ENCODE data around the gene POU2F1.

The POU2F1 gene

DNA sequence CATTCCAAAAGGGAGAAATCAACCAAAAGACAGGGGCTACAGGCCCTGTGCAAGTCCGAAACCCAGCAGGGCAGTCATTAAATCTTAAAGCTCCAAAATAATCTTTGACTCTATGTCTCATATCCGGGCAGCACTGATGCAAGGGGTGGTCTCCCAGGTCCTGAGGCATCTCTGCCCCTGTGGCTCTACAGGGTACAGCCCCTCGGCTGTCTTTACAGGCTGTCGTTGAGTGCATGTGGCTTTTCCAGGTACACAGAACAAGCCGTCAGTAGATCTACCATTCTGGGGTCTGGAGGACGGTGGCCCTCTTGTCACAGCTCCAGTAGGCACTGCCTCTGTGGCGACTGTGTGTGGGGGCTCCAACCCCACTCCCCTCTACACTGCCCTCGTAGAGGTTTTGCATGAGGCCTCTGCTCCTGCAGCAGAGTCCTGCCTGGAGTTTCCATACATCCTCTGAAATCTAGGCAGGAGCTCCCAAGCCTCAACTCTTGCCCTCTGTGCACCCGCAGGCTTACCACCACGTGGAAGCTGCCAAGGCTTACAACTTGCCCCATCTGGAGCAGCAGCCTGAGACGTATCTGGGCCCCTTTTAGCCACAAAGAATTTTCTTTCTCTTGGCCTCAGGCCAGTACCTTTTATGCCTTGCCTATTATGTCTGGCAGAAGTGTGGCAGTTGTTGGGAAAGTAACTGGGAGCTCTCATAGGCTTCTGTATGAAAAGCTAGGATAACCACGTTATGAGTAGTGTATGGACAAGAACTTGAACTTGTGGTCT, 52.5 kb downstream of the POU2F1 start:
- DNase-seq, result peak; percentile 87

DNA sequence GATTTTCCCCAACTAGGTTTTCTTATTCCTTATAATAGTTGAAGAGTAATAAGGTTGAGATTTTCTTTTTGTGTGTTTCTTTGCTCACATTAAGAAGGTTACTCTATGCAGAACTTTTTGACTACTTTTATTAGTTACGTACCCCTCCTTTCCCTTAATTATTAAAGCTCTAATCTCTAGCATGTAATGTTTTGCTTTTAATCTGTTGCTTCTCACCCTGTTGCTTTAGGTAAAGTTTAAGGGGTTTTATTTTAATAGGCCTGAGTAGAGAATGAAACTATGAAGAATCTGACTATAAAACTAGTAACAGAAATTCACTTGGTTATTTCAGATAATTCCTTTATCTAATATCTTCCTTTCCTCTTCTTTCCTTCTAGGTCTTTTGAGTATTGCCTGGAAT, 53.4 kb downstream of the POU2F1 start:
- no peak for DNase-seq

DNA sequence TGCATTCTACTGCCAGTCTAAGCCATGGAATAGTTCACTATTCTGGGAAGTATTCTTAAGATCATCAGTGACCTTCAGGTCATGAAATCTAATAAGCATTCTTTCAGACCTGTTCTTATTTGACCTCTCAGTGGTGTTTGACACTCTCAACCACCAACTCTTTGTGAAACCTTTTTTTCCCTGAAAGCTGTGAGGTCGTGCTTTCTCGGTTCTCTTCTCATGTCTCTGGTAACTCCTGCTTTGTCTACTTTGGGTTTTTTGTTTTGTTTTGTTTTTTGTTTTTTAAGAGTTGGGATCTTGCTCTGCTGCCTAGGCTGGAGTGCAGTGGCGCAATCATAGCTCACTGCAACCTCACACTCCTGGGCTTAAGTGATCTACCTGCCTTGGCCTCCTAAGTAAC, 56.3 kb downstream of the POU2F1 start:
- DNase-seq, result no peak

DNA sequence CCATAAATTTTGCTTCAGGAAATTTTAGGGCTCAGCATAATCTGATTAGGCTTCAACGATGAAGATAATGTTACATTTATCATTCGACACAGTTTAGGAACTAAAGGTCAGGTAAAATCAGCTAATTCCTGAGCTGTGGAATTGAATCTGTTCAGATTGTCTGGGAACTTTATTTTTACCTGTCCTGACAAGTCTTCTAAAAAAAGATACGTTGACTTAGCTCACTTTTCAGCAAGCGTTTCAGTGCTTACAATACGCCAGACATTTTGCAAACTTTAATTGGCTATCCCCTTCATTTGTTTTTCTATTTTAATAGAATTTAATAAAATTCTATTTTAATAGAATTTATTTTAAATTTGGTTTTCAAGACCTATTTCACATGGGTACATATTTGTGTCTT, 57.8 kb downstream of the POU2F1 start:
- no peak for DNase-seq

DNA sequence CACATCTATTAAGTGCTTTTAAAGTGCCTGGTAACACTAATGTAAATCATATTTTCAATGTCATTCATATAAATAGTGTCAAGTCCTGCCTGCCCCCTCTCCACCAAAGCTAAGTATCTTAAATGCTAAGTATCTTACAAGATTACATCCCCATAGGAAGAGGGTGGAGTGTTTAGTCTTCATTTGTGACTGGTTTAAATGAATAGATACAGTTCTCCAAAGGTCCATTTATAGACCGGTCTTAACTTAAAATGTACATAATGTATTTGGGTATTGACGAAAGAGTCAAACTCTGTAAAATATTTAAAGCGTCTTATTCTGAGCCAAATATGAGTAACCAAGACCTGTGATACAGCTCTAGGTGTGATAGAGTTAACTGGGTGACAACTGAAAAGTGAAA, 60.2 kb downstream of the POU2F1 start:
- DNase-seq, result no peak

DNA sequence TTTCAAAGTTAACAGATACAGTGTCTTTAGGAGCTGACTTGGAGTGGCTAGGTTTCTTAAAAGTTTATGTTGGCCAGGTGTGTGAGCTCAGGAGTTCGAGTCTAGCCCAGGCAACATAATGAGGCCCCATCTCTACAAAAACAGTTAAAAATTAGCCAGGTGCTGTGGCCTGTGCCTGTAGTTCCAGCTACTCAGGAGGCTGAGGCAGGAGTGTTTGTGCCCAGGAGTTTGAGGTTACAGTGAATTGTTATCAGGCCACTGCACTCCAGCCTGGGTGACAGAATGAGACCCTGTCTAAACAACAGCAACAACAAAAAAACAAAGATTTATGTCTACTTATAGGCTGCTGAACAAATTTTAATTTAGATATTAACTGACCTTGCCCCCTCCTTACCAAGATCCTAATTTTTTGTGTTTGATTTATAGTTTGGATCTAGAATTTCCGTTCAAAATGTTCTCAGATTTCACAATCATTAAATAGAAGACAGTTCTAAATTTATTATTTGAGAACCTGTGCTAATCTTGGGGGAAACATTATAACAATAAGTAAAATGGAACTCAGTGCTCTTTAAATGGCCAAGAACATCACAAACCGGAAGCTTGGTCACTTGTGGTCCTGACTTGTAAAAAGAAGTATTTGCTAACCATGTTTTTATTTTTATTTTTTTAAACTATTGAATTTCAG, 67.8 kb downstream of the POU2F1 start:
- no peak for DNase-seq

DNA sequence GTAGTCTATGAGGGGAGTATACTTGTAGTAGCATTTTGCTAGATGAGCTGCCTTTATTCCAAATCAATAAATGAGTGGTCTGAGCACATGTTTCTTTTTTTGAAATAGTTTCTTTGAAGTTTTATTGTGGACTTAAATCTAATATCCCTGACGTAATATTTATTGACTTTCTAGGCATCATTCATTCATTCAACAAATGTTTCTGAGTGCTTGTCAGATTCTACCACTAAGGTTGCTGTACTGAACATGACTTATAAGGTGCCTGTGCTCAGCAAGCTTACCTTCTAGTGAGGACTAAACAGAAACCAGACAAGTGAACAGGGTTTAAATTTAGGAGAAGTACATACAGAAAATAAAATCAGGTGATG, 68.4 kb downstream of the POU2F1 start:
- no peak for DNase-seq

DNA sequence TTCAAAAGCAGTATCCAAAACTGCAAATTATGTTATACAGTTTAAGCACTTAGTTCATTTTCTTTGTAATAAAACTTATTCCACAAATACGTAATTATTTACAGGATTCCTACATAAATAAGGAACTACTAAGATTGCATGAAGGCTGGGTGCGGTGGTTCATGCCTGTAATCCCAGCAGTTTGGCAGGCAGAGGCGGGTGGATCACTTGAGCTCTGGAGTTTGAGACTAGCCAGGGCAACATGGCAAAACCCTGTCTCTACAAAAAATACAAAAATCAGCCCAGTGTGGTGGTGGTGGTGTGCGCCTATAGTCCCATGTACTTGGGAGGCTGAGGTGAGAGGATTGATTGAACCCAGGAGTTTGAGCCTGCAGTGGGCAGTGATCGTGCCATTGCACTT, 69.3 kb downstream of the POU2F1 start:
- DNase-seq, result no peak

DNA sequence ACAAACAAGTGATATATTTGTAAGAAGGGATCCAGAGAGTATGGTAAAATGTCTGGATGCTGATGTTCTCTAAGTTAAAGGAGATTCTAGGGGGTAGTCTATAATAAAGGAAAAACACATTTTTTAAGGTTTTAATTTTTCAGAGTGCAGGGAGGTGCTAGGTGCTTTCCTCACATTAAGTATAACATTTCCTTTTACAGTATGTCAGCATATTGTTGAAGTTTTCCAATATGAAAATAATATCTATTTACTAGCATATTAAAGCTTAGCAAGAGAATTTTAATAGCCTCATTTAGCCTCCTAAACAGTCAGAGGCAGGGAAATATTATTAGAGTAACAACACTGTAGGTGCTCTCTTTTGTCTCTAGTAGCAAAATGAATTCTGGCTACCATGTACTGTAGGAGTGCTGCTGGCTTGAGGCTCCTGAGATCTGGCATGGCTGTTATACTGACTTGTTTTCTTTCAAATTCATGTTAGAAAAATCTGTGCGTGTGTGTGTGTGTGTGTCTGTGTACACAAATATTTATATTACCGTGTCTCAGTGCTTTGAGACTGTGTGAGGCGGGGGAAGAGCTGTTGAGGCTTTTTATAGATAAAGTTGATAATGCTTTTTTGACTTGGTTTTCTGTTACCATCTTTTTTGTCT, 71.0 kb downstream of the POU2F1 start:
- DNase-seq, result no peak

DNA sequence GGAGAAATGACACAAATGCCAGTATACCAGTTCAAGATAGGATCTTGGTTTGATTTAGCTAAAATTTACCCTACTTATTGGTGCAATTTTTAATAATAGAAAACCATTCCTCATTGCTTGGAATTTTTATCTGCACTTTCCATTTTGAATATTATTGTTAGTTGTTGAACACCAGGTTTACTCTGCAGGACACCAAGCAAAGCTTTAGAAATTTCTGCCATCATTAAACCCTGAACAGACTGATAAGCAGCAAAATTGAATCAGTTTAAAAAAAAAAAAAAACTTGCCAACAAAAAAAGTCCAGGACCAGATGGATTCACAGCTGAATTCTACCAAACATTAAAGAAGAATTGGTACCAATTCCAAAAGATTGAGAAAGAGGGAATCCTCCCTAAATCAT, 71.5 kb downstream of the POU2F1 start:
- DNase-seq, result no peak

DNA sequence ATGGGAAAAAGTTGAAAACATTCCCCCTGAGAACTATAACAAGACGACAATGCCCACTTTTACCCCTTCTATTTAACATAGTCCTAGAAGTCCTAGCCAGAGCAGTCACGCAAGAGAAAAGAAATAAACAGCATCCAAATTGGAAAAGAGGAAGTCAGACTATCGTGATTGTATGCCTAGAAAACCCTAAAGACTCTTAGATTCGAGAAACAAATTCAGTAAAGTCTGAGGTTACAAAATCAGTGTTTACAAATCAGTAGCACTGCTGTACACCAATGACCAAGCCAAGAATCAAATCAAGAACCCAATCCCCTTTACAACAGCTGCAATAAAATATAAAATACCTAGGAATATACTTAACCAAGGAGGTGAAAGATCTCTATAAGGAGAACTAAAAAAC, 72.4 kb downstream of the POU2F1 start:
- DNase-seq, result no peak

DNA sequence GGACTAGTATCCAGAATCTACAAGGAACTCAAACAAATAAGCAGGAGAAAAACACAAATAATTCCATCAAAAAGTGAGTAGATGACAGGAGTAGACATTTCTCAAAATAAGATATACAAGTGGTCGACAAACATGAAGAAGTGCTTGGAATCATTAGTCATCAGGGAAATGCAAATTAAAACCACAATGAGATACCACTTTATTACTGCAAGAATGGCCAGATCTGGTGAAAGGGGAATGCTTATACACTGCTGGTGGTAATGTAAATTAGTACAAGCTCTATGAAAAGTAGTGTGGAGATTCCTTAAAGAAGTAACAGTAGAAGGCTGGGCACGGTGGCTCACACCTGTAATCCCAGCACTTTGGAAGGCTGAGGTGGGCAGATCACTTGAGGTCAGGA, 73.8 kb downstream of the POU2F1 start:
- DNase-seq, result no peak

DNA sequence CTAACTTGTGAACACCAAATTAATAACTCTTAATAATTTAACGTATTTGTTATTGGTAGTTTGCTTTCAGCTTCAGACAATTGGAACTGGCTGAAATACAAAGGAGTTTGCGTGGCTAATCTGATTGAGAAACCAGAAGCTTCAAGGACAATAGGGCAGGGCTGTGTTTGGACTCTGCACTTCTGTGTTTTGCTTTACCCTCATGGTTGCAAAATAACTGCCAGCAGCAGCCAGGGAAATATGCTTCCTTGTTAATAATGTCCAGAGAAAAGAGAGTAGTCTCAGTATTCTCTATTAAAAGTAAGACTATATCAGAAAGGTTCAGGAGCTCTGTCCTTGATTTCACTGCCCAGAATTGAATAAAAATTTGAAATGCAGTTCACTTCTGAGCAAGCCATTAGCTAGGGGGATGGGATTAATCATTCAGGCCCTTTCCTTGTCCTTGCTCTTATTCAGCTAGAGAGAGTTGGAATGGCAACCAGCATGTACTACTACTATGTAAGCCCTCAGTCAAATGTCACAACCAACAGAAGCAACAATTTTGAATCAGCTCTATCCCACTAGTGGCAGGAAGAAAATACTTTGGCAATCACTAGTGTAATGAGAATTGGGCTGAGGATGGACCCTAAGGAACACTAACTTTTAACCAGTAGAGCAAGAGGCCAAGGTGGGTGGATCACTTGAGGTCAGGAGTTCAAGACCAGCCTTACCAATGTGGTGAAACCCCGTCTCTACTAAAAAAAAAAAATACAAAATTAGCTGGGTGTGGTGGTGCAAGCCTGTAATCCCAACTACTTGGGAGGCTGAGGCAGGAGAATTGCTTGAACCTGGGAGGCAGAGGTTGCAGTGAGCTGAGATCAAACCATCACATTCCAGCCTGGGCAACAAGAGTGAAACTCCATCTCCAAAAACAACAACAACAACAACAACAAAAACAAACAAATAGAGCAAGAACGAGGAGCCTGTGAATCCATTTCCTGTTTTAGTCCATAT, 76.8 kb downstream of the POU2F1 start:
- DNase-seq, result no peak

DNA sequence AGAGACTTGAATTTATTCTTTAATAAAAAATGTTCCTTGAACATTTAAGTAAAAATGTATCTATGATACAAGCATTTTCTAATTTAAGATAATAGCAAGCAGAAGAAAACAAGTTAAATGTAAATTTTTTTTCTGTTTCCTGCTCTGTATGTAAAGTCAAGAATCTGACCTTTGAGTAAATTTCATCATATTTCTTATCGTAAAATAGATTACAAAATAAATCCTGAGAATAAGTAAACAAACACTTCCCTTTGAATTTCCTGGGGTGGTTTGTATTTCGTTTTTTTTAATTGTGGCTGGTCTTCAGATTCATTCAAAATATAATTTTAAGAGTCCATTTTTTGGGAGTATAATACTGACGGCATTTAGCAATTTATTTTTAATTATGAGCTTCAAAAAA, 77.6 kb downstream of the POU2F1 start:
- DNase-seq, result no peak

DNA sequence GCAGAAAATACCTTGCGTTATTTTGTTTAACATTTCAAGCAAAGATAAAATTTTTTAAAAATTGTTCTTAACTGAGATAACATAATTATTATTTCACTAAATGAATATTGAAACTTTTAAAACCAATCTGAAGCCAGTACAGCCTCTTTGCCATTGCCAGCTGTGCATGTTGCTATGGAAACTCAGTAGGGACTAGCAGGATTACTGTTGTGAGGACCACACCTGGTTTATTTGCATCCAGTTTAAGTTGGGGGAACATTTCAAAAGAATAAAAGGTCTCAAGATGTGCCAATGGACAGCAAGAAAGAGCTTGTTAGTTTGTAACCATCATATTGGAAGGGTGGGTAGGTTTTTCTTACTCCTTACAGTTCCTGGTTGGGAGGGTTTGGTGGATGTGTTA, 80.7 kb downstream of the POU2F1 start:
- DNase-seq, result no peak

DNA sequence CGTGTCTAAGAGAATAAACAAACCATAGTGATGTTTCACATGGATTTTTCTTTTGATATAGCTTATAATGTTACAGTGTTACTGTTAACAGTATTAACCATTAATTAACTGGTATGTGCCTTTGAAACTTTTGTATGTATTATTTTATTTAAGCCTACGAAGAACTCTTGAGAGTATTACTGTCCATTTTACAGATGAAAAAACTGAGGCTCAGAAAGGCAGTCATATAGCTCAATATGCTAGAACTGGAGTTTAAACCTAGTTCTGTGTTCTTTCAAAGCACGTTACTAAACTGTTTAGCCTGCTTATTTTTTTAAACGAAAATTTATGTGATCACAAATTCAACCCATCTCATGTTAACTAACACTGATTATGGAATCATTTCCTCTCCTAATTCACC, 83.5 kb downstream of the POU2F1 start:
- DNase-seq, result no peak

DNA sequence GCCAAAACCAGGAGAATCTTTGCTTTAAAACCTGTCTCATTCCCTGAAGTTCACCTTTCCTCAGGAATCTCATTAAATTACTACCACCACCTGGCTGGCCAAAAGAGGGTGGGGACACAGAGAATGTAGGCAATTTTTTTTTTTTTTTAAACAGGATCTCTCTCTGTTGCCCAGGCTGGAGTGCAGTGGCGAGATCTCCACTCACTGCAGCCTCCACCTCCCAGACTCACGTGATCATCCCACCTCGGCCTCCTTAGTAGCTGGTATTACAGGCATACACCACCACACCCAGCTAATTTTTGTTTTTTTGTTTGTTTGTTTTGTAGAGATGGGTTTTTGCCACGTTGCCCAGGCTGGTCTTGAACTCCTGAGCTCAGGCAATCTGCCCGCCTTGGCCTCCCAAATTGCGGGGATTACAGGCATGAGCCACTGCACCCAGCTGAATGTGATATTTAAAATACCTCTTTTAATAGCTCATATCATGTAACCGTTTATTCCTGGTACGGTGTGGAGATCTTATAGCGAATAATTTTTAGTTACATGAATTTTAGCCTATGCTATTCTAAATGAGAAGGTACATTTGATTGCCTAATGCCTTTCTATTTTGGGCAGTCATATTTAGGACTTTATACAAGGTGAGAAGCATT, 84.5 kb downstream of the POU2F1 start:
- DNase-seq, result no peak

DNA sequence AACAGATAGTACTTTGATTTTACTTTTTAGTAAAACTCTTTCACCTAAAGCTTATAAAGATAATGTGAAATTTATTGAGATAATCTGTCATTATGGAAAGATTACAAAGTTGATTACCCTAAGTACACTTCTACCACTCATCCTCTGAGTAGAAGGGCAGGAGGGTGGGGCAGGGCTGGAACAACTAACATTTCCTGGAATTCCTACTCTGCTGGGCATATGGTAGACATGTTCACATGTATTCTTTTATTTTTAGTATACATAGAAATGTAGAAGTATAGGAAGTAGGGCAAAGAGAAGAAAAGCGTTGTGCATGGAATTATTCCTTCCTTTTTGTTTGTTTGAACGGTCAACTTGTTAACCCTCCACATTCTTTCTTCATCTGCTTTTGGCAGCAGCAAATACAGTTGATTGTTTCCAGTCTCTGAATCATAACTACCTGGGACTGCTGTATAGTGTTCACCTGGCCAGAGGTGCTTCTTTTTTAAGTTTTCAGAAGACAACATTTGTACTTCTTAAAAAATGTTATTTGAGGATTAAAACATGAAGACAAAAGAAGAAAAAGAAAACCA, 85.1 kb downstream of the POU2F1 start:
- no peak for DNase-seq

DNA sequence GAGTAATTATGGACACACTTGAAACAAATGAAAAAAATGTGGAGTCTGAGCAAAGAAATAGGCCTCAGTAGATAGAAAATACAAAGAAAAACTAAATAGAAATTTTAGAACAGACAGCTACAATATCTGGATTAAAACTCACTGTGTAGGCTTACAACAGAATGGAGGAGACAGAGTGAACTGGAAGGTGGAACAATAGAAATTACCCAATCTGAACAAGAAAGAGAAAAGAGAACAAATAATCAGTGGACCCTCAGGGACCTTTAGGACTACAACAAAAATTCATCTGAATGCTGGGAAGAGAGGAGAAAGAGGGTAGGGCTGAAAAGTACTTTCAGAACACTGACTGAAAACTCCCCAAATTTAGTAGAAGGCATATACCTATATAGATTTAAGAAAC, 90.0 kb downstream of the POU2F1 start:
- DNase-seq, result no peak

DNA sequence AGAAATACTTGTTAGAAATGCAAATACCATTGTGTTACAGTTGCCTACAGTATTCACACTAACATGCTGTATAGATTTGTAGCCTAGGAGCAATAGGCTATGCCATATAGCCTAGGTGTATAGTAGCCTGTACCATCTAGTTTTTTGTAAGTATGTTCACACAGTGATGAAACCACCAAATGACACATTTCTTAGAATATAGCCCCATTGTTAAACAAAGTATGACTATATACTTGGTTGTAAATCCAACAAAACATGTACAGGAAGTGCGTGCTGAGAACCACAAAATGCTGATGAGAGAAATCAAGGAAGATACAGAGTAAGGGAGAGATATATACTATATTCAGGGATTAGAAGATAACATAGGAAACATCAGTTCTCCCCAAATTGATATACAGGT, 92.2 kb downstream of the POU2F1 start:
- DNase-seq, result no peak

DNA sequence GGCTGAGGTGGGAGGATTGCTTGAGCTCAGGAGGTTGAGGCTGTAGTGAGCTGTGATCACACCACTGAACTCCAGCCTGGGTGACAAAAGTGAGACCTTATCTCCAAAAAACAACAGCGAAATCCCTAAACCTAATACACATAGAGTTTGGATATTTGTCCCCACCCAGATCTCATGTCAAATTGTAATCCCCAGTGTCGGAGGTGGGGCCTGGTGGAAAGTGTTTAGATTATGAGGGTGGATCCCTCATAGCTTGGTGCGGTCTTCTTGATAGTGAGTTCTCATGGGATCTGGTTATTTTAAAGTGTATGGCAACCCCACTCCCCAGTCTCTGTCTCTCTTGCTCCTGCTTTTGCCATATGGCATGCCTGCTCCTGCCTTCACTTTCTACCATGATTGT, 94.0 kb downstream of the POU2F1 start:
- DNase-seq, result no peak

DNA sequence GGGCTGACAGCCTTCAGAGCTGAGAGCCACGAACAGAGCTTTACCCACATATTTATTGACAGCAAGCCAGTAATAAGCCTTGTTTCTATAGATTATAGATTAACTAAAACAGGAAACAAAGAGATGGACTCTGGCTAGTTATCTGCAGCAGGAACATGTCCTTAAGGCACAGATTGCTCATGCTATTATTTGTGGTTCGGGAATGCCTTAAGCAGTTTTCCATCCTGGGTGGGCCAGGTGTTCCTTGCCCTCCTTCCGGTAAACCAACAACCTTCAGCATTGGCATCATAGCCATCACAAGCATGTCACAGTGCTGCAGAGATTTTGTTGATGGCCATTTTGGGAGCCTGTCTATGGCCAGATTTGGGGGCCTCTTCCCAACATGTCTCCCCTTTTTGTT, 96.8 kb downstream of the POU2F1 start:
- no peak for DNase-seq

All from NCI-H446 treated with DMSO at 0.1 percent for 48 hours (cell line).